ENCODE data around the gene PITPNM1. TPM values are rescaled to one million over a fixed set of nuclear protein-coding genes. Genes with fewer than 3 reads are reported as not detected.

Gene PITPNM1
- total and polyA plus RNA-seq, 12 donors, result 16.4 to 146 (median 53.3) TPM

DNA sequence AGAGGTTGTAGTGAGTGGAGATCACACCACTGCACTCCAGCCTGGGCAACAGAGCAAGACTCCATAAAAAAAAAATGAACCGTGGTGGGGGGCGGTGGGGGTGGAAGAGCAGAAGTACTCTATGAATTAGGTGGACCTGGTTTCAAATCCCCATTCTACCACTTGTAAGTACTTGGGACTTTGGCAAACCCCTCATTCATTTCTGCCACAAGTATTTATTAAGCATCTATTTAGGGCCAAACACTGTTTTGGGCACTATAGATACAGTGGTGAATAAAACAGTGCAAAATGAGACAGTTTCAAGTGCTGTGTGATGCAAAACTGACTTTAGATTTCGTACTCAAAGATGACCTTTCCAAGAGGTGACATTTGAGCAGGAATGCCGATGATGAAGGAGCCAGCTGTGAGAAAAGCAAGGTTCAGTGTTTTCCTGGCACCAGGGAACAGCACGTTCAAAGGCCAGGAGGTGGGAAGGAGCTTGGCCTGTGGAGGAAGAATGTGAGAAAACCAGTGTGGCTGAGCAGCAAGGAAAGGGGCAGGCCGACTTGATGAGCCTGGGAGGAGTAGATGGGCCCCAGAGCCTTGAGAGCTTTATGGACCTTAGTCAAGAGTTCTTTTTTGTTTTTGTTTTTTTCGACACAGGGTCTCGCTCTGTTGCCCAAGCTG, 34.7 kb downstream of the PITPNM1 start:
- no peak overlapping the region for H3K4me3 ChIP-seq
- TF ChIP-seq, protein P1, sequence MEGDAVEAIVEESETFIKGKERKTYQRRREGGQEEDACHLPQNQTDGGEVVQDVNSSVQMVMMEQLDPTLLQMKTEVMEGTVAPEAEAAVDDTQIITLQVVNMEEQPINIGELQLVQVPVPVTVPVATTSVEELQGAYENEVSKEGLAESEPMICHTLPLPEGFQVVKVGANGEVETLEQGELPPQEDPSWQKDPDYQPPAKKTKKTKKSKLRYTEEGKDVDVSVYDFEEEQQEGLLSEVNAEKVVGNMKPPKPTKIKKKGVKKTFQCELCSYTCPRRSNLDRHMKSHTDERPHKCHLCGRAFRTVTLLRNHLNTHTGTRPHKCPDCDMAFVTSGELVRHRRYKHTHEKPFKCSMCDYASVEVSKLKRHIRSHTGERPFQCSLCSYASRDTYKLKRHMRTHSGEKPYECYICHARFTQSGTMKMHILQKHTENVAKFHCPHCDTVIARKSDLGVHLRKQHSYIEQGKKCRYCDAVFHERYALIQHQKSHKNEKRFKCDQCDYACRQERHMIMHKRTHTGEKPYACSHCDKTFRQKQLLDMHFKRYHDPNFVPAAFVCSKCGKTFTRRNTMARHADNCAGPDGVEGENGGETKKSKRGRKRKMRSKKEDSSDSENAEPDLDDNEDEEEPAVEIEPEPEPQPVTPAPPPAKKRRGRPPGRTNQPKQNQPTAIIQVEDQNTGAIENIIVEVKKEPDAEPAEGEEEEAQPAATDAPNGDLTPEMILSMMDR (IDR thresholded peaks at IDR 0.05), result no peak
- no peak for TF ChIP-seq POLR2A (IDR thresholded peaks at IDR 0.05)
- no peaks in the 10 kb centered on the region for H3K9me3 ChIP-seq (replicated peaks in 1 of 3)
- peaks cover 6 to 27% of the 10 kb centered on the region in 2 donors for H3K4me1 ChIP-seq (replicated peaks in 1 of 2)
- intact Hi-C loops (cut with DNase I), result no loop called here
- no peak overlapping the region for H3K27ac ChIP-seq
- 77 to 84% (median 79%) methylated on average over 8 of the region's 8 CpGs for WGBS, 4 donors
- DNase-seq, result no peak
- no peaks in the 10 kb centered on the region for H3K27me3 ChIP-seq
- no peaks in the 10 kb centered on the region for H3K36me3 ChIP-seq (replicated peaks in 1 of 2)

DNA sequence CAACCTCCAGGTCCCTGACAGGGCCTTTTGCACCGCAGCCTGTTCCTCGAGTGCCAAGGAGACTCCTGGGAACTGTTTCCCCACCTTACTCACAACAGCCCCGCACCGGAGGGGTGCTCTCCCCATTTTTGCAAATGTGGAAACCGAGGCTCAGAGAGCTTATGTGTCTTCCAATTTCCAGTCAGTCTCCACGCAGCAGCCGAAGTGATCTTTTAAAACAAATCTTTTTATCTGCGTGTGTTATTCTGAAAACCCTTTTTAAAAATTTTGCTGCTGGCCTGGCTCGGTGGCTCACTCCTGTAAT, 35.7 kb downstream of the PITPNM1 start:
- DNase-seq, result no peak
- no peaks in the 10 kb centered on the region for H3K9me3 ChIP-seq (replicated peaks in 1 of 3)
- H3K36me3 ChIP-seq (replicated peaks in 1 of 2), result no peaks in the 10 kb centered on the region
- H3K4me3 ChIP-seq, result peak overlapping the region in 3 of 4 donors; percentile 22 to 71 (median 34)
- H3K27ac ChIP-seq, result peak overlapping the region; percentile 26 to 92 (median 81)
- WGBS, 4 donors, result 13 to 19% (median 14%) methylated on average over 6 to 9 of the region's 9 CpGs
- peaks cover 12 to 33% of the 10 kb centered on the region in 2 donors for H3K4me1 ChIP-seq (replicated peaks in 1 of 2)
- TF ChIP-seq, protein P1 (IDR thresholded peaks at IDR 0.05), result no peak
- no peak for TF ChIP-seq POLR2A (IDR thresholded peaks at IDR 0.05)
- no peaks in the 10 kb centered on the region for H3K27me3 ChIP-seq
- intact Hi-C loops (cut with DNase I), result no loop called here

DNA sequence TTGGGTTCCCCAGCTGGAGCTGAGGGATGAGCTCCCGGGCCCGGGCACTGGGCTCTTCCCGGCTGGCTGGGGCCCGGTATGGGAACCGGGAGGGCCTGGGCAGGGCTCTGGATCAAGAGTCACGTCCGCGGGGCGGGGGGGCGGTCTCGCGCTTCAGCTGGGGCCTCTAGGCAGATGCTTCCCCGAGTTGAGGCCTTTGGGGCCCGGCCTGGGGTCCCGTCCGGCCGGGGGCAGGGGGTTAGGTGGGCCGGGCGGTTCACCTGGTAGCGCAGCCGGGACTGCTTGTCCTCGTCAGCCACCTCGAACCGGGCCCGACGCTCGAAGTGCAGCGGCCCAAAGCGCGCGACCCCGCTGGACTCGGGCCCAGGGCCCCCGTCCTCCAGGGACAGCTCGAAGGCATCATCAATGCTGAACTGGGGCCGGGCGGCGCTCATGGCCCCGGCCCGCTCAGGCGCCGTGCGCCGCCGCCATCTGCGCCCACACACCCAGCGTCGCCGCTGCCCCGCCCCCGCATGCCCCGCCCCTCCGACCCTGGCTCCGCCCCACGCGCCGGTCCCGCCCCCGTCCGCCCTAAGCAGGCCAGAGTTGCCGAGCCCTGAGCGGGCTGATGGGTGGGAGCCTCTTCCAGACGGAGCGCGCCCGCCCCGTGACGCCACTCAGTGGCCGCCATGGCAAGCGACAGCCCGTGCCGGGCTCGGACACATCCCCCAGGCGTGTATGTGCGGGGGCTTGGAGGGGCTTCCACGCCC, 36.2 kb downstream of the PITPNM1 start, which contains the start of gene TMEM134:
Gene TMEM134 (minus strand): TSS at position 493 of the 749 bp plus-strand sequence. CDS start 59 bp downstream, at position 434.
- 0 to 1% (median 0%) methylated on average over 2 to 76 of the region's 76 CpGs for WGBS, 4 donors
- H3K4me1 ChIP-seq (replicated peaks in 1 of 2), result peaks cover 17 to 38% of the 10 kb centered on the region in 2 donors
- intact Hi-C loops (cut with DNase I), result no loop called here
- H3K4me3 ChIP-seq, result peak within 1 kb of the TSS; percentile 16 to 84 (median 61)
- peak; percentile 92 to 96 (median 94) for DNase-seq
- peak; percentile 77 to 88 for TF ChIP-seq POLR2A (IDR thresholded peaks at IDR 0.05)
- TF ChIP-seq, protein P1 (IDR thresholded peaks at IDR 0.05), result peak in 5 of 6 experiments; percentile 37 to 59 (median 41)
- no peaks in the 10 kb centered on the region for H3K27me3 ChIP-seq
- H3K9me3 ChIP-seq (replicated peaks in 1 of 3), result no peaks in the 10 kb centered on the region
- H3K36me3 ChIP-seq (replicated peaks in 1 of 2), result no peaks in the 10 kb centered on the region
- peak within 1 kb of the TSS; percentile 52 to 92 (median 84) for H3K27ac ChIP-seq

DNA sequence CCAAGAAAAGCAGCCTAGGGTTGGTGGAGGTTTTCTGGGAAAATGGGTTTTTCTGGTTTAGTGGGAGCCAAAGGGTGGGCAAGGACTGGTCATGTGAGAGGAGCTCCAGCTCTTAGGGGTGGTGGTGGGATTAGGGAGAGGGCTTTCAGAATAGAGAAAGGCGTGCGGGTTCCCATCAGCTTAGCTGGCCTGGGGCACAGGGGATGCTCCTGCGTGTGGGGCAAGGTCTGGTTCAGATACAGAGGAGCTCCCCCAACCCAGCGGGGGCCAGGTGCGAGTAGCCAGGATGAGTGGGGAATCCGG, 36.8 kb downstream of the PITPNM1 start:
- H3K4me3 ChIP-seq, result peak overlapping the region; percentile 16 to 84 (median 61)
- H3K4me1 ChIP-seq (replicated peaks in 1 of 2), result peaks cover 23 to 43% of the 10 kb centered on the region in 2 donors
- intact Hi-C loops (cut with DNase I), result no loop called here
- no peak for TF ChIP-seq POLR2A (IDR thresholded peaks at IDR 0.05)
- TF ChIP-seq, protein P1 (IDR thresholded peaks at IDR 0.05), result no peak
- no peaks in the 10 kb centered on the region for H3K27me3 ChIP-seq
- no peaks in the 10 kb centered on the region for H3K9me3 ChIP-seq (replicated peaks in 1 of 3)
- peak overlapping the region; percentile 52 to 92 (median 84) for H3K27ac ChIP-seq
- no peak for DNase-seq
- no peaks in the 10 kb centered on the region for H3K36me3 ChIP-seq (replicated peaks in 1 of 2)
- WGBS, 4 donors, result 2 to 10% (median 6%) methylated on average over 3 to 6 of the region's 6 CpGs

Measured in adrenal gland (tissue), 12 donors.